ENCODE results near the gene CORO7. TPM values are rescaled to one million over a fixed set of nuclear protein-coding genes. Genes with fewer than 3 reads are reported as not detected.
A peak's percentile ranks its signal among the peaks of the same experiment; 100 is the strongest.

Gene CORO7
- total and polyA plus RNA-seq, 4 donors = 15.3 to 60.1 (median 40.7) TPM

DNA sequence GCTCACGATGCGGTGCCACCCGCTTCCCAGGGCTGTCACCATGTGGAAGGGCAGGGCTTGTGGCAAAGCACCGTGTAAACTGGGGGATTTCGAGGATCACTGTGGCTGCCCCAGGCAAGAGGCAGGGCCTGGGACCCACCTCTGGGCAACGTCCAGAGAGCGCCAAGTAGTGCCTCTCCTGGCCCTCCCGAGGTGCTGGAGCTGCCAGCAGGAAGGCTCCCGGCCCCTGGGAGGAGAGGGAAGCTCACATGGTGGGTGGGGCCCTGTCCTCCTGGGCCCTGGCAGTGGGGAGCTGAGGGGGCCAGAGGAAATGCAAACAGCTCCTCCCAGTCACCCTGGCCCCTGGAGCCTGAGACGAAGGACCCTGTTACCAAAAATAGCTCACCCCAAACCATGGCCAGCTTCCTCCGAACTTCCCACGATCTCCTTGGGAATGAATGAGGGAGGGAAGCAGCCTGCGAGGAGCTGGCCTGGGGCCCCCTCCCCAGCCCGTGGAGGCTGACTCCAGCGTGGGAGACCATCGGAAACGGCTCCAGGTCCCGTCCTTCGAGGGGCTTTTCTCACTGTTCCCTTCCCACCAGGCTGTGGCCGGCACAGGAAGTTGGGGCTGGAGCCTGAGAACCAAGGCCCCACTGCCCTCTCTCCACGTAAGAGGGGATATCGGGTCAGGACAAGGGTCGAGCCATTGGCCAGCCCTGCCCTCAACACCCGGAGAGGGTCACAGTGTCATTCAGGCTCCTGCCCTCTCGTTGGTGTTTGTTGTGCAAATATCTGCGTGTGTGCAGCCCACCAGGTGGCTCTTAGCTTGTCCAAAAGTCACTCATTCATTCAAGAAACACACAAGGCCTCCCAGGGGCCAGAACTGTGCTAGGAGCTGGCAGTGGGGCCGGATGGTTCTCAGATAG, 27.1 kb downstream of the CORO7 start:
- peak; percentile 4 for ATAC-seq (ENCODE audit: low FRiP score)
- no peaks in the 10 kb centered on the region for H3K36me3 ChIP-seq (ENCODE audit: control insufficient read depth in 1 of 2, insufficient read depth in 2 of 2, low read length in 1 of 2)
- H3K27ac ChIP-seq (ENCODE audit: low read depth in 1 of 2, low read length in 2 of 2) = peak overlapping the region; percentile 71 to 94

DNA sequence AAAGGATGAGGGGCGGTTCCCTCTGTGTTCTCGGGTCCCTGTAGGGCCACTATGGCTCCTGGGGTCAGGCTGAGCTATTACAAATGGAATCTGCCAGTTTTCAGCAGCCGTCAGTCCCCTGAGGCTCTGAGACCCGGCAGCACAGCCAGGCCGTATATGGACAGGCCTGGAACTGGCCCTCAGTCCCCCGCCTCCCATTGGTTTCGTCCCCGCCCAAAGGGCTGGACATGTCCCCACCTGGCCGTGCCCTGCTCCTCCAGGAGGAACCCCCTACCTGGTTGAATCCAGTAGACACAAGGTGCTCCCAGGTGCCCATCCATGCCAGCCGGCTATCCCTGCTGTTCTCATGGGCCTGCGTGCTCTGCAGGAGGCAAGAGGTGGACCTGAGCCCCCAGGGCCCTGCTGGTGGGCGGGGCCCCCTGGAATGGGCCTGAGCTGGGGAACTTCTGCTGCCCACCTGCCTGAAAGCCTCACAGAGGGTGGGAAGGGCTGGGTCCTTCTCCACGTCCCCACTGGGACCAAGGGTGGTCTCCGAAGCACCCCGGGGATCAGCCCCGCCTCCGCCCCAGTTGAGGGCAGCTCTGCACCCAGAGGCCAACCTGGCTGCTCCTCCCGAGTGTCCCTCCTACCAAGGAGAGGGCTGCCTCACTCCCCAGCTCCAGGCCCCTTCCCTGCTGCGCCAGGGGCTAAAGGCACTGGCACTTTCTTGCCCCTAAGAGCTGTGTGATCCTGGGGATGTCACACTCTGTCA, 27.9 kb downstream of the CORO7 start:
- intact Hi-C loops (cut with DNase I) = no loop called here
- Histone ChIP-seq H3K4me1 (ENCODE audit: control insufficient read depth in 1 of 2, insufficient read depth in 2 of 2, low read length in 2 of 2) (peaks cover 0 to 7% of the 10 kb centered on the region in 2 donors), H3K36me3 (ENCODE audit: control insufficient read depth in 1 of 2, insufficient read depth in 2 of 2, low read length in 1 of 2) (no peaks in the 10 kb centered on the region), H3K27me3 (ENCODE audit: control insufficient read depth in 1 of 2, insufficient read depth in 2 of 2, low read length in 1 of 2) (no peaks in the 10 kb centered on the region), H3K27ac (ENCODE audit: low read depth in 1 of 2, low read length in 2 of 2) (peak overlapping the region; percentile 71 to 94), H3K4me3 (ENCODE audit: low read length in 2 of 2) (no peak overlapping the region), H3K9me3 (ENCODE audit: control insufficient read depth, low read length) (no peaks in the 10 kb centered on the region)
- peak; percentile 89 to 92 for DNase-seq
- WGBS, 2 donors = 24 to 30% methylated on average over 19 of the region's 19 CpGs
- ATAC-seq (ENCODE audit: low FRiP score) = peak; percentile 75

More for the DNA sequence above, 27.1 kb downstream of the CORO7 start:
- no peak for DNase-seq
- H3K27me3 ChIP-seq (ENCODE audit: control insufficient read depth in 1 of 2, insufficient read depth in 2 of 2, low read length in 1 of 2) = no peaks in the 10 kb centered on the region
- H3K4me1 ChIP-seq (ENCODE audit: control insufficient read depth in 1 of 2, insufficient read depth in 2 of 2, low read length in 2 of 2) = peaks cover 0 to 7% of the 10 kb centered on the region in 2 donors
- no peaks in the 10 kb centered on the region for H3K9me3 ChIP-seq (ENCODE audit: control insufficient read depth, low read length)
- WGBS, 2 donors = 24 to 29% methylated on average over 25 to 27 of the region's 27 CpGs
- intact Hi-C loops (cut with DNase I) = no loop called here
- no peak overlapping the region for H3K4me3 ChIP-seq (ENCODE audit: low read length in 2 of 2)

GRCh38 chr16:4387781-4388180, 28.6 kb downstream of the CORO7 start:
- peaks cover 0 to 3% of the 10 kb centered on the region in 2 donors for H3K36me3 ChIP-seq (ENCODE audit: control insufficient read depth in 1 of 2, insufficient read depth in 2 of 2, low read length in 1 of 2)
- peak in 1 of 2 donors; percentile 53 for DNase-seq
- peaks cover 0 to 7% of the 10 kb centered on the region in 2 donors for H3K4me1 ChIP-seq (ENCODE audit: control insufficient read depth in 1 of 2, insufficient read depth in 2 of 2, low read length in 2 of 2)
- H3K9me3 ChIP-seq (ENCODE audit: control insufficient read depth, low read length) = no peaks in the 10 kb centered on the region
- peak overlapping the region; percentile 70 to 79 for H3K27ac ChIP-seq (ENCODE audit: low read depth in 1 of 2, low read length in 2 of 2)
- 66 to 67% methylated on average over 20 of the region's 20 CpGs for whole genome bisulfite sequencing, 2 donors
- H3K4me3 ChIP-seq (ENCODE audit: low read length in 2 of 2) = no peak overlapping the region
- no peak for ATAC-seq (ENCODE audit: low FRiP score)
- intact Hi-C loops (cut with DNase I) = no loop called here
- no peaks in the 10 kb centered on the region for H3K27me3 ChIP-seq (ENCODE audit: control insufficient read depth in 1 of 2, insufficient read depth in 2 of 2, low read length in 1 of 2)

DNA sequence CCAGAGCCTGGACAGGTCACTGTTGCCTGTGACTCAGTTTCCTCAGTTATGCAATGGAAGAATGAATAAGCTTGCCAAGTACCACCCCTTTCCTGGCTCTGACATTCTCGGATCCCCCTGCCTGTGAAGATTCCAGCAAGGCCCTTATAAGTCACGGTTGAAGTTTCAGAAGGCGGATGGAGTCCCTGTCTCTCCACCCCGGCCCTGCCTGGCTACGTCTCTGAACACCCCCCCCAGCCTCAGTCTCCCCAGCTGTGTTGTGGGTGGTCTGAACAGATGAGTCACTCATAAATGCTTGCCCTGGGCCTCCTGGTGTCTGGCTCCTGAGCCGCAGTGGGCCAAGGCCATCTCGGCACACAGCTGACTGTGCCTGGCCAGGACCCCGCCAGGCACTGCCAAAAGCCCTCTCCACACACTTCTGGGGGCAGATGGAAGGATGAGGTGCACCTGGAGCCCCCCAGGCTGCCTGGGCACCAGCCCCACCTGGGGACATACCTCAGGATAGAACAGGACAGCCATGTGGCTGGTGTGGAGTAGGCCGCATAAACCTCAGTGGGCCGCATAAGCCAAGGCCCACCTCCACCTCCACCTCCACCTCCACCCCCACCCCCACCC, 29.3 kb downstream of the CORO7 start:
- 15 to 22% methylated on average over 10 of the region's 10 CpGs for WGBS, 2 donors
- H3K27me3 ChIP-seq (ENCODE audit: control insufficient read depth in 1 of 2, insufficient read depth in 2 of 2, low read length in 1 of 2) = no peaks in the 10 kb centered on the region
- peaks cover 0 to 7% of the 10 kb centered on the region in 2 donors for H3K4me1 ChIP-seq (ENCODE audit: control insufficient read depth in 1 of 2, insufficient read depth in 2 of 2, low read length in 2 of 2)
- peak overlapping the region; percentile 84 to 88 for H3K27ac ChIP-seq (ENCODE audit: low read depth in 1 of 2, low read length in 2 of 2)
- H3K9me3 ChIP-seq (ENCODE audit: control insufficient read depth, low read length) = no peaks in the 10 kb centered on the region
- H3K36me3 ChIP-seq (ENCODE audit: control insufficient read depth in 1 of 2, insufficient read depth in 2 of 2, low read length in 1 of 2) = peaks cover 0 to 8% of the 10 kb centered on the region in 2 donors
- no peak for ATAC-seq (ENCODE audit: low FRiP score)
- peak in 1 of 2 donors; percentile 55 for DNase-seq
- H3K4me3 ChIP-seq (ENCODE audit: low read length in 2 of 2) = no peak overlapping the region
- intact Hi-C loops (cut with DNase I) = no loop called here

GRCh38 chr16:4386451-4386805, 30.0 kb downstream of the CORO7 start:
- Histone ChIP-seq H3K27ac (ENCODE audit: low read depth in 1 of 2, low read length in 2 of 2) (peak overlapping the region; percentile 84 to 88), H3K4me1 (ENCODE audit: control insufficient read depth in 1 of 2, insufficient read depth in 2 of 2, low read length in 2 of 2) (peaks cover 0 to 7% of the 10 kb centered on the region in 2 donors), H3K36me3 (ENCODE audit: control insufficient read depth in 1 of 2, insufficient read depth in 2 of 2, low read length in 1 of 2) (peaks cover 0 to 13% of the 10 kb centered on the region in 2 donors), H3K27me3 (ENCODE audit: control insufficient read depth in 1 of 2, insufficient read depth in 2 of 2, low read length in 1 of 2) (no peaks in the 10 kb centered on the region), H3K4me3 (ENCODE audit: low read length in 2 of 2) (no peak overlapping the region), H3K9me3 (ENCODE audit: control insufficient read depth, low read length) (no peaks in the 10 kb centered on the region)
- DNase-seq = peak; percentile 73 to 89
- ATAC-seq (ENCODE audit: low FRiP score) = no peak
- intact Hi-C loops (cut with DNase I) = no loop called here
- WGBS, 2 donors = 4 to 9% methylated on average over 8 of the region's 8 CpGs

- no peak for ATAC-seq (ENCODE audit: low FRiP score)
- intact Hi-C loops (cut with DNase I) = no loop called here
- H3K4me3 ChIP-seq (ENCODE audit: low read length in 2 of 2) = no peak overlapping the region
- peak overlapping the region; percentile 84 to 88 for H3K27ac ChIP-seq (ENCODE audit: low read depth in 1 of 2, low read length in 2 of 2)
- WGBS, 2 donors = 7 to 11% methylated on average over 11 of the region's 11 CpGs
- peaks cover 0 to 7% of the 10 kb centered on the region in 2 donors for H3K4me1 ChIP-seq (ENCODE audit: control insufficient read depth in 1 of 2, insufficient read depth in 2 of 2, low read length in 2 of 2)
- H3K9me3 ChIP-seq (ENCODE audit: control insufficient read depth, low read length) = no peaks in the 10 kb centered on the region
- peaks cover 0 to 13% of the 10 kb centered on the region in 2 donors for H3K36me3 ChIP-seq (ENCODE audit: control insufficient read depth in 1 of 2, insufficient read depth in 2 of 2, low read length in 1 of 2)
- H3K27me3 ChIP-seq (ENCODE audit: control insufficient read depth in 1 of 2, insufficient read depth in 2 of 2, low read length in 1 of 2) = no peaks in the 10 kb centered on the region
- DNase-seq = peak in 1 of 2 donors; percentile 48
These were observed 30.5 kb downstream of the CORO7 start for GRCh38 chr16:4385789-4386450.

DNA sequence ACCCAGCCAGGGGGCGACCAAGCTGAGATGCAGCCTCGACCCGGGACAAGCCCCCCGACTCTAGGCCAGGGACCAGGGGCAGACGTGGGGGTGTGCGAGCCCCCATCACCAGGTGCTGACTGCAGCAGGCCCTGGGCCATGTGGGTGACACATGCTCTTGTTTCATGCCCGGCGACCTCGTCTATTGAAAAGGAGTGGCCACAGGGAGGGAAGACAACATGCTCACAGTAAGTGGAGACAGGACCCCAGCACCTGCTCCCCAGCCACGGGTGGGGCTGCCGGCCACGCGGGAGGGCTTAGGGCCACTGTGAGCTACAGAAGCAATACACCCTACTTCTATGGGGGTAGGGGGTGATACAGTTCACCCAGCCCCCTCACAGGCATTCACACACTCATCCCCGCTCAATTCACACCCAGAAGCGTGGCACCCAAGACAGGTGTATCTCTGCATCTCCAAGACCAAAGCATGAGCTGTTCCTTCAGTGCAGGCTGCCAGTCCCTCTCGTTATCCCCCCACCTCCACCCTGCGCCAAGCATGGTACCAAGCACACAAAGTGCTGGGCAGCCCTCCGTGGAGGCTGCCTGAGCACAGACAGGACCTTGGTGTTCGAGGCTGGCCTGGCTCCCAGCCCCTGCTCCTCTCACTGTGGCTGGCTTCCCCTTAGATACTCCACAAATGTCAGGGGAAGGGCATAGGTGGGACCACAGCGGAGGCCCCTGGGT, 31.2 kb downstream of the CORO7 start:
- Histone ChIP-seq H3K36me3 (ENCODE audit: control insufficient read depth in 1 of 2, insufficient read depth in 2 of 2, low read length in 1 of 2) (peaks cover 0 to 13% of the 10 kb centered on the region in 2 donors), H3K27me3 (ENCODE audit: control insufficient read depth in 1 of 2, insufficient read depth in 2 of 2, low read length in 1 of 2) (no peaks in the 10 kb centered on the region), H3K9me3 (ENCODE audit: control insufficient read depth, low read length) (no peaks in the 10 kb centered on the region), H3K4me1 (ENCODE audit: control insufficient read depth in 1 of 2, insufficient read depth in 2 of 2, low read length in 2 of 2) (peaks cover 0 to 7% of the 10 kb centered on the region in 2 donors), H3K27ac (ENCODE audit: low read depth in 1 of 2, low read length in 2 of 2) (peak overlapping the region; percentile 84 to 88), H3K4me3 (ENCODE audit: low read length in 2 of 2) (no peak overlapping the region)
- 45% methylated on average over 20 of the region's 20 CpGs for WGBS, 2 donors
- DNase-seq (peak in 1 of 2 donors; percentile 54), ATAC-seq (ENCODE audit: low FRiP score) (no peak)
- intact Hi-C loops (cut with DNase I) = no loop called here
